ENCODE data around the gene CRB1. TPM values are rescaled to one million over a fixed set of nuclear protein-coding genes. Genes with fewer than 3 reads are reported as not detected.

The CRB1 gene
- total RNA-seq, 4 donors from 2014 or later: 0.05 to 0.26 TPM; not detected in 2

DNA sequence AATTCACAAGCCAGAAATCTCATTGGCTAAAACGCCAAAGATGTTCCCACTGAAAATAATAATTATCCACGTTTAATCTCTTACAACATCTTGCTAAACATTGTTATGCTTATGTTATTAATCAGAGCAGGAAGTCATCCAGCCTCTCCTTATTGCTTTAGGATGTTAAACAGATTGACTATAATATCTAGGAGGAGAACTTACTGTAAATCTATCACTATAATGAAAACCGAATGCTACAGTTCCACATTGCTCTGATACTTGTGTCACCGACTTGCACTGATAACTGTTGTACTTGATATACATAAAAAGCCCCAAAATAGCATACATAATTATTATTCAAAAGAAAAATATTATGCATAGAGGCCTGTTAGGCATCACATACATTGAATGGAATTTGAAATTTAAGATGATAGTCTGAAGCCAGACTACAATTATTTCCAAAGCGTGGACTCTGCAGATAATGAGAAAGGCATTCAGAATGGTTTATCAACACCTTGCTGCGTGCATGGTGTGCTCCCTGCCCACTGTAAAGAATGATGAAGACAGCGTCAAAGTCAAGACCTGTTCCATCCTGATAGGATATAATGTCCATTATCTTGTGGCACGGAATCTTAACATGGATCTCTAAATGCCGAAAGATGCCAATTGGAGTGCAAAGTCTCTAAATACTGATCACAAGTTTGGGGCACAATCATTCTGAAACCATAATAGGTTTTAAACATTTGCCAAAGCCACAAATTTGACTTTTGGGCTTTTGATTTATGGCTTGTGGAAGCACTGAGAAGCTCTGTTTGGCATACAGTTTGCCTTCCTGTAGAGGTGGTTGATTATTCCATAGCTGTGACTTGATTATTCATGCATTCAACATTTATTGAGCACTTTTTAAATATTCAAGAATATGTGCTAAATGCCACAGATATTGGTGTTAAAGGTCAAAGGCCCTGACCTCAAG is 71.3 kb downstream of the CRB1 start:
- DNase-seq (ENCODE audit: low spot score in 2 of 2): no peak
- WGBS, 2 donors: 59 to 64% methylated on average over 9 of the region's 9 CpGs
- TF ChIP-seq POLR2A (IDR thresholded peaks at IDR 0.05) (no peak), CTCF (IDR thresholded peaks at IDR 0.05) (no peak)
- no peak overlapping the region for H3K4me3 ChIP-seq (ENCODE audit: low read depth, poor library complexity, severe bottlenecking)
- intact Hi-C loops (cut with DNase I; ENCODE audit: low total_unique reads): no loop called here

GRCh38 chr1:197341626-197342025 is 73.6 kb downstream of the CRB1 start:
- TF ChIP-seq CTCF (IDR thresholded peaks at IDR 0.05): no peak
- no peak for TF ChIP-seq POLR2A (IDR thresholded peaks at IDR 0.05)
- intact Hi-C loops (cut with DNase I; ENCODE audit: low total_unique reads): no loop called here
- H3K4me3 ChIP-seq (ENCODE audit: low read depth, poor library complexity, severe bottlenecking): no peak overlapping the region
- 85 to 94% methylated on average over 1 of the region's 1 CpG for WGBS, 2 donors
- DNase-seq (ENCODE audit: low spot score in 2 of 2): no peak

DNA sequence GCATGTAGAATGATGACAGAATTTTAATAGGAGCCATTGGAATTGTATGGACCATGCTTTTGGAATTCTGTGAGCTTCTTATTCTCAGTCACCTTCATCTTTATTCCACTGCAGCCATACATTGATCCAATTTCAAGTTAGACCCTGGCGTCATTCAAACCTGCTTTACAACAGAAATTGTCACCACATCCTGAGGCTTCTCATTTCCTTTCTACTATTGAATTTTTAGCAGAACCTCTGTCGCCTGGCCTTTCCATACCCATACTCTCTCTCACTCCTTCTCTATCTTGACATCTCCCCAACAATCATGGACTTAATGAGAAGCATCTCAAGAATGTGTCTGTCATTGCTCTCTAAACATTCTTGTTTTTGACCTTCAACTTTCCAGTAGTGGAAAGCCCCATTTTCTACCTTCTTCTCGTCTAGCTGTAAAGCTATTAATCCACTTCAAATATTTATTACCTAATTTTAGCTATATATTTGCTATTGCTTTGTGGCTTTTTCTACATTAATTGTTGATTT is 74.1 kb downstream of the CRB1 start:
- no peak for DNase-seq (ENCODE audit: low spot score in 2 of 2)
- WGBS, 2 donors: 74 to 80% methylated on average over 3 of the region's 3 CpGs
- intact Hi-C loops (cut with DNase I; ENCODE audit: low total_unique reads): no loop called here
- H3K4me3 ChIP-seq (ENCODE audit: low read depth, poor library complexity, severe bottlenecking): no peak overlapping the region
- TF ChIP-seq POLR2A (IDR thresholded peaks at IDR 0.05): no peak

- no peak for DNase-seq (ENCODE audit: low spot score in 2 of 2)
- TF ChIP-seq CTCF (IDR thresholded peaks at IDR 0.05) (no peak), POLR2A (IDR thresholded peaks at IDR 0.05) (no peak)
- WGBS, 2 donors: 26 to 53% methylated on average over 2 of the region's 2 CpGs
- intact Hi-C loops (cut with DNase I; ENCODE audit: low total_unique reads): no loop called here
- no peak overlapping the region for H3K4me3 ChIP-seq (ENCODE audit: low read depth, poor library complexity, severe bottlenecking)
Measured at GRCh38 chr1:197342669-197343068, 74.6 kb downstream of the CRB1 start.

DNA sequence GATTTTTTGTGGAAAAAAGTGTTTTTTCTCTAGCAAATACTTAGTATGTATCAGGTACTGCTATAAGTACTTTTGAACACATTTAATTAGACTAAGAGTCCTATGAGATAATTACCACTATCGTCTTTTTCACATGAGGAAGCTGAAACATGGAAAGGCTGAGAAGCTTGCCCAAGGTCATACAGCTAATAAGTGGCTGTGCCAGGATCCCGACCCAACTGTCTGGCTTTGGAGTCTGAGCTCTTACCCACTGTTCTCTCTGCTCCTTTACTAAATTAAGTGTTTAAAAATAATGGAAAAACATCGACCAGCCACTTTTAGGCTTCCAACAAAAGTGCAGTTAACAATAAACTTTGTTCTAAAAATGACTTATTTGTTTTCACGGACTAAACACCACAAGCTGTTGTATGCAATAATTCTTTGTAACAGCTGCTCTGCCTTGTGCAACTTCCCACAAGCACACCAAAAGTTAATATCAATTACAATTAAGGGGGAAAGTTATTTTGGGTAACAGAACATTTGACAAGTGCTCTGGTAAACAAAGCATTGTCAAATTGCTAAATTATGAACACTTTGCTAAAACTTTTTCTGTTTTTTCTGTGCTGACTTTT is 75.7 kb downstream of the CRB1 start:
- no peak for DNase-seq (ENCODE audit: low spot score in 2 of 2)
- 21 to 23% methylated on average over 4 of the region's 4 CpGs for WGBS, 2 donors
- H3K4me3 ChIP-seq (ENCODE audit: low read depth, poor library complexity, severe bottlenecking): no peak overlapping the region
- intact Hi-C loops (cut with DNase I; ENCODE audit: low total_unique reads): no loop called here
- TF ChIP-seq CTCF (IDR thresholded peaks at IDR 0.05) (no peak), POLR2A (IDR thresholded peaks at IDR 0.05) (no peak)

DNA sequence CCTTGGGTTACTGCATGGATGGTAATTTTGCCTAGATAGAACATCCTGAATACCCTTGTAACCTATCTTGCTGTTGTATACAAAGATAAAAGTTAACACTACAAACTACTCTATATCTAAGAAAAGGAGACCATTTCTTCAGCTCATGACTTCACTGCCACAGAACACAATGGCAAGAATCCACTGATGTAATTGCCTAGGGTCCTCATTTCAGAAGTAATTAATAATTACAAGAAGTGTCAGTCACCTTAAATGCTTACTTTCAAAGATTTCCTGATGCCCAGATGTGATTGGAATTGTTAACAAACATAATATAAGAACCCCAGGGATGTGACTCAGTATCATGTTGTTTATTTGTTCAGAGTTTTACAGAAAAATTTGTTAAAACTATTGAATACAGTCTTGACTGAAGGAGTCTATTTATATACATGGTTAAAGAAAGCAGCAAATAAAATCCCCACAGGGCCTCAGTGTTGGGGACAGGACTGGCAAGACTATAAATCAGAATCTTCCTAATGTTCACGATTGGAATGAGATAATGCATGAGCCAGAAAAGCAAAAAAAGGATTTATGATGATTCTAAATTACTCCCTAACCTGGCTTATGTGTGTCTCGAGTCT is 83.9 kb downstream of the CRB1 start:
- 31 to 34% methylated on average over 2 of the region's 2 CpGs for WGBS, 2 donors
- intact Hi-C loops (cut with DNase I; ENCODE audit: low total_unique reads): no loop called here
- H3K4me3 ChIP-seq (ENCODE audit: low read depth, poor library complexity, severe bottlenecking): no peak overlapping the region
- DNase-seq (ENCODE audit: low spot score in 2 of 2): no peak
- TF ChIP-seq POLR2A (IDR thresholded peaks at IDR 0.05) (no peak), CTCF (IDR thresholded peaks at IDR 0.05) (no peak)
